HG03378 (cell line): ENCODE measurements around the gene UTP25.
A peak's percentile ranks its signal among the peaks of the same experiment; 100 is the strongest.
"Not testable (repeated sequence)": the region's sequence is repeated elsewhere in the genome, so short reads cannot be mapped to it uniquely, and the experiment has no call there.

ENCODE experiments used
- ATAC-seq: cut with Tn5 transposase; IDR thresholded peaks from one replicate; pipeline ENCODE4 v1.9.1; 2021; ENCODE audit warnings: mild to moderate bottlenecking, moderate library complexity; ENCODE audit not compliant: unreplicated experiment

Gene UTP25

GRCh38 chr1:209827384-209828262, at the start of gene UTP25:
Gene UTP25, plus strand, starts transcription at chr1:209827972. Its CDS starts 92 bp downstream, at chr1:209828064.
- ATAC-seq, result peak; percentile 87

- ATAC-seq, result no peak
Observed at GRCh38 chr1:209778102-209778501, 49.7 kb upstream of the UTP25 start.

- ATAC-seq, result no peak
Observed at GRCh38 chr1:209780268-209780667, 47.5 kb upstream of the UTP25 start.

GRCh38 chr1:209783386-209783785, 44.4 kb upstream of the UTP25 start:
- ATAC-seq, result no peak

- peak; percentile 93 for ATAC-seq
Observed at GRCh38 chr1:209784265-209785169, 43.3 kb upstream of the UTP25 start, which contains the start of gene C1orf74. Gene C1orf74, minus strand, starts transcription at chr1:209784559. Its CDS starts 925 bp downstream, at chr1:209783634.

GRCh38 chr1:209785592-209785991, 42.2 kb upstream of the UTP25 start:
- no peak for ATAC-seq

- ATAC-seq, result no peak
Observed at GRCh38 chr1:209786146-209786545, 41.6 kb upstream of the UTP25 start.

GRCh38 chr1:209787551-209787950, 40.2 kb upstream of the UTP25 start:
- no peak for ATAC-seq

GRCh38 chr1:209789245-209789644, 38.5 kb upstream of the UTP25 start:
- ATAC-seq, result no peak

GRCh38 chr1:209790286-209791193, 37.2 kb upstream of the UTP25 start:
- no peak for ATAC-seq

GRCh38 chr1:209791920-209792319, 35.9 kb upstream of the UTP25 start:
- no peak for ATAC-seq

- not testable (repeated sequence) for ATAC-seq
Observed at GRCh38 chr1:209793711-209794110, 34.1 kb upstream of the UTP25 start.

- ATAC-seq, result no peak
Observed at GRCh38 chr1:209797978-209798639, 29.7 kb upstream of the UTP25 start.

- no peak for ATAC-seq
Observed at GRCh38 chr1:209800984-209801834, 26.6 kb upstream of the UTP25 start.

GRCh38 chr1:209802117-209802779, 25.5 kb upstream of the UTP25 start:
- no peak for ATAC-seq

GRCh38 chr1:209802780-209803152, 25.0 kb upstream of the UTP25 start:
- no peak for ATAC-seq

- no peak for ATAC-seq
Observed at GRCh38 chr1:209803568-209803967, 24.2 kb upstream of the UTP25 start.

GRCh38 chr1:209805341-209805781, 22.4 kb upstream of the UTP25 start:
- ATAC-seq, result no peak
